HG02840 (cell line): ENCODE measurements around the gene PGRMC1.
A peak's percentile ranks its signal among the peaks of the same experiment; 100 is the strongest.
"Not testable (repeated sequence)": the region's sequence is repeated elsewhere in the genome, so short reads cannot be mapped to it uniquely, and the experiment has no call there.

Experiments
- ATAC-seq: cut with Tn5 transposase; IDR thresholded peaks from one replicate; pipeline ENCODE4 v1.9.1; 2021; ENCODE audit warnings: mild to moderate bottlenecking, moderate library complexity, moderate number of reproducible peaks; ENCODE audit not compliant: unreplicated experiment, low FRiP score

PGRMC1 gene

GRCh38 chrX:119235872-119236622 is at the start of gene PGRMC1:
PGRMC1 (plus strand) TSS chrX:119236285; CDS start chrX:119236364, 79 bp downstream.
- peak; percentile 81 for ATAC-seq

- no peak for ATAC-seq
These were observed 49.3 kb upstream of the PGRMC1 start for GRCh38 chrX:119186763-119187162.

GRCh38 chrX:119187298-119187697 is 48.8 kb upstream of the PGRMC1 start:
- no peak for ATAC-seq

GRCh38 chrX:119189115-119189514 is 47.0 kb upstream of the PGRMC1 start:
- ATAC-seq, result no peak

- no peak for ATAC-seq
These were observed 46.5 kb upstream of the PGRMC1 start for GRCh38 chrX:119189595-119189994.

GRCh38 chrX:119190091-119190681 is 45.9 kb upstream of the PGRMC1 start:
- no peak for ATAC-seq

- ATAC-seq, result no peak
These were observed 45.3 kb upstream of the PGRMC1 start for GRCh38 chrX:119190831-119191230.

GRCh38 chrX:119194621-119195020 is 41.5 kb upstream of the PGRMC1 start:
- ATAC-seq, result no peak

- no peak for ATAC-seq
These were observed 34.5 kb upstream of the PGRMC1 start for GRCh38 chrX:119201570-119201969.

- ATAC-seq, result no peak
These were observed 29.9 kb upstream of the PGRMC1 start for GRCh38 chrX:119206203-119206602.

GRCh38 chrX:119207483-119207882 is 28.6 kb upstream of the PGRMC1 start:
- ATAC-seq, result not testable (repeated sequence)

- no peak for ATAC-seq
These were observed 27.6 kb upstream of the PGRMC1 start for GRCh38 chrX:119208401-119209057.

GRCh38 chrX:119210931-119211648 is 25.0 kb upstream of the PGRMC1 start:
- ATAC-seq, result not testable (repeated sequence)

GRCh38 chrX:119211649-119212014 is 24.5 kb upstream of the PGRMC1 start:
- no peak for ATAC-seq

GRCh38 chrX:119218198-119218597 is 17.9 kb upstream of the PGRMC1 start:
- ATAC-seq, result no peak

- no peak for ATAC-seq
These were observed 13.2 kb upstream of the PGRMC1 start for GRCh38 chrX:119222932-119223331.

GRCh38 chrX:119223783-119224182 is 12.3 kb upstream of the PGRMC1 start:
- no peak for ATAC-seq

GRCh38 chrX:119226446-119226845 is 9.6 kb upstream of the PGRMC1 start:
- no peak for ATAC-seq

- no peak for ATAC-seq
These were observed 7.4 kb upstream of the PGRMC1 start for GRCh38 chrX:119228512-119229252.

- no peak for ATAC-seq
These were observed 6.9 kb upstream of the PGRMC1 start for GRCh38 chrX:119229253-119229615.
